ENCODE data around the gene GORASP2.

GORASP2 gene

GRCh38 chr2:170923799-170924198, 5.3 kb upstream of the GORASP2 start:
- DNase-seq (ENCODE audit: low spot score): no peak

GRCh38 chr2:170924969-170925368, 4.1 kb upstream of the GORASP2 start:
- DNase-seq (ENCODE audit: low spot score): no peak

DNA sequence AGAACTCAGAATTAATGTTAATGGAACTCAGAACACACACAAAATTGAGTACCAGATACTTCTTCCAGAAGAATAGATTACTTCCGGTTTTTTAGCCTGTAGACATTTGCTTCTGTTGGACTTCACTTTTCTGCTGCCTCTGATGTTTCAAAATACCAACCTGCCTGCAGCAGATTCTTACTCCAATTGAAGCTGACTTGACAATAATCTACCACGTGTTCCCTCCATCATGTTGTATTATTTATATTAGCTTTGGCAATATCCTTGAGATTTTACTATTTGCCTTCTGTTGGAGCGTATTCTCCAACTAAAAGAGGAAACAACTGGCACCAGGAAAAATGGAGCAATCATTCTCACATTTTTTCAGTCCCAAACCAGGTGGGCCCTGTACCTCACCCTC, 3.1 kb upstream of the GORASP2 start:
- no peak for DNase-seq (ENCODE audit: low spot score)

DNA sequence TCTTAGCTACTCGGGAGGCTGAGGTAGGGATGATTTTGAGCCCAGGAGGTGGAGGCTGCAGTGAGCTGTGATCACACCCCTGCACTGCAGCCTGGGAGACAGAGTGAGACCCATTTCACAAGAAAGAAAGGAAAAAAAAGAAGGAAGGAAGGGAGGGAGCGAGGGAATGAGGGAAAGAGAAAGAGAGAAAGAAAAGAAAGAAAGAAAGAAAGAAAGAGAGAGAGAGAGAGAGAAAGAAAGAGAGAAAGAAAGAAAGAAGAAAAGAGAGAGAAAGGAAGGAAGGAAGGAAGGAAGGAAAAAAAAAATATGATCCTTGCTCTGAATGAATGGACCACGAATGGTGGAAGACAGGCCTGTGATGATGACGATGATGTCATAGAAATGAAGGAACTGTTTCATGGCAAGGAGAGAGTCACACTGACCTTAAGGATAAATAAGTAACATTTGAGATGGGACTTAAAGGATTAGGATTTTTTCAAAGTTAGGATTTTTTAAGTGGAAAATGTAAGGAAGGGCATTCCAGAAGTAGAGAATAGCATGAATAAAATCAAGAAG, 2.2 kb upstream of the GORASP2 start:
- no peak for DNase-seq (ENCODE audit: low spot score)

DNA sequence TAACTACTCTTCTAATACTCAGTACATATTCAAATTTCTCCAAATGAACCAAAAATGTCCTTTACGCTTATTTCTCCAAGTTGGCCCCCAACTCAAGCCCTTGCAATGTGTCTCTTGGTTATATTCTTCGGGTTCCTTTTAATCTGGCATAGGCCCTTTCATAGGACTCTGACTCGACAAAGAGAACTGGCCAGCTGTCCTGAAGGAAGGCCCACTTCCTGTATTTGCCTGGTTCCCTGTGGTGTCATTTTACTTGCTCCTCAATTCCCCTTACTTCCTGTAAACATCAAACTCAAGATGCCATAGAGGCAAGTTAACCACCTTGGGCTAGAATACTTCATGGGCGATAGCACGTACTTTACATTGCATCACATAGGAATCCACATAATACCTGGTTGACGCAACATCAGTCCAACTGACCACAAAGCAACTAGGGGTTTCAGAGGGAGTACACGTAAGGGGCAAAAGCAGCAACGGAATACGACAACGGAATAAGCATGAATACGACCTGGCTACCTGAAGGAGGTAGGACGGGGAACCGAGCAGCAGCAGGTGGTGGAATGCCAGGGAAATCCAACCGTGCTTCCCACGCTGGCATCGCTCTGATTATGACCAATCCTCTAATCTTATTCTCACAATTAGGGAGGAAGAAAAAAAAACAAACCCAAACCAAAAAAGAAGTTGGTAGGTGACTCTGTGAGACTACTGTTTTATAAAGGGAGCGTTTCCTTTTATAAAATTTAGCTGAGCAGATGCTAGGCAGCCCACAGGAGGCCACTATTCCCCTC, 823 bp upstream of the GORASP2 start:
- DNase-seq (ENCODE audit: low spot score): peak; percentile 71

- DNase-seq (ENCODE audit: low spot score): peak; percentile 77
These were observed 615 bp downstream of the GORASP2 start for GRCh38 chr2:170929686-170930050.

- DNase-seq (ENCODE audit: low spot score): peak; percentile 39
These were observed 1.3 kb downstream of the GORASP2 start for GRCh38 chr2:170930131-170930990.

DNA sequence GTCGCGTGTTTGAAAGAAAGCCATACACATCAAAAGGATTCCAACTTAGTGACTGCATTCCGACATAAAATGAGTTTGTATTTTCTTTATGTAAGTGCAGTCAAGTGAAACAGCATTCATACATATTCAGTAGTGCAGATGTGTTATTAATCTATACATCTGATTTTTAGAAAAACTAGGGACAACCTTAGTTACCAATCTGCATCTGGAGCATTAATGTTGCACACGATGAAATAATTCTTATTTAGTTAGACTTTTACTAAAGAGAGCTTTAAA, 1.9 kb downstream of the GORASP2 start:
- no peak for DNase-seq (ENCODE audit: low spot score)

- no peak for DNase-seq (ENCODE audit: low spot score)
These were observed 3.1 kb downstream of the GORASP2 start for GRCh38 chr2:170932166-170932565.

DNA sequence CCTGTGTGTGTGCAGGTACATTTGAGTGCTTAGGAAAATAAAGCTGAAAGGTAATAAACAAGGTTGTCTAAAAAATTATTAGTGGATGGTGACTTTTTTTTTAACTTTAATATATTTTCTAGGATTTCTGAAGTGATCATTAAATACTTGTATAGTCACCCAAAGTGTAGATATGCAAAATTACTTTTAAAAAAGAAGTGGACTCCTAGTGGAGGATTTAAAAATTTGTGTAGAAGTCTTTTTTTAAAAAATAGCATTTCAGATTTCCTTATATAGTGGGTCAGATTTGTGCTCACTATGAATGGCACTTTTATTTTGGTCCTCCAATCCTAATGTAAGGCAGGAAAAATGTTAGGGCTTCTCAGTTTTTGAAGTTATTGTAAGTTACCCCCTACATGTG, 3.9 kb downstream of the GORASP2 start:
- no peak for DNase-seq (ENCODE audit: low spot score)

DNA sequence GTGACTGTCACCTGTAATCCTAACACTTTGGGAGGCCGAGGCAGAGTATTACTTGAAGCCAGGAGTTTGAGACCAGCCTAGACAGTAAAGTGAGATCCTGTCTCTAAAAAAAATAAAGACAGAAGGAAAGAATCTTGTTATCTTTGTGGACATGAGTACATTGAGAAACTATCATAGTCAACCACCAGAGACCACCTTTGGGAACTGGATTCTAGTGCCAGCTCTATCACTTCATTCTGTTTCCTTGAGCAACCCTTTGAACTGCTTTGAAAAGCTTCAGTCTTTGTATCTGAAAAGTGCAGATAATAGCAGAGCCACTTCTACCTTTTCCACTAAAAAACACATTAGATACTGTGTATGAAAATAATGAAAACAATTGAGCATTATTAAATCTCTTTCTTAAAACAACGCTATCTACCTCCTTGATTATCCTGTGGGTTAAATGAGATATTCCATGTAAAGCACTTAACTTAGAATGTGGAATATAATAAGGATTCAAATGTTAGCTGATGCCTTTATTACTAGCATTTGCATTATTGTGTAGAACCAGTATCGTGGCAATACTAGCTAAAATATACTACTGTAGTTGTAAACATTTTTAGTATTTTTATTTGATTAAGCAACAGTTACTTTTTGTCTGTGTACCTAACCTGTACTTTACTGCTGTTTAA, 8.8 kb downstream of the GORASP2 start:
- no peak for DNase-seq (ENCODE audit: low spot score)

DNA sequence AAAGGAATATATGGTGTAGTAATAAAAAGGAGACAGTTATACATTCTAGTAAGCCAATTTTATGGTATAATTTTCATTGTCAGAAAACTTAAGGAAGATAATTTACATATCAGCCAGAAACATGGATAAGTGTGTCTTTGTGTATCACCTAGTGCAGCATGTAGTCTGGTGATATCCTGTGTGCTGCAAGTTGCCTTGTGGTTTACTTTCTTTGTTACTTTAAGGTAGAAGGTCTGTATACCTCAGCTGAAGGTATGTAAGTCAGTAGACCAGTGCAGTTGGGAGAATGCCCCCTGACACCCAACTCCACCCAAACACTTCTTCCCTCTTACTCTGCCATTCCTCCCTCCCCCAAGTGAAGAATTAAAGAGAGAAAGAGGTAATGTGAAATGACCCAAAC, 11.0 kb downstream of the GORASP2 start:
- DNase-seq (ENCODE audit: low spot score): no peak

GRCh38 chr2:170942615-170943014, 13.6 kb downstream of the GORASP2 start:
- no peak for DNase-seq (ENCODE audit: low spot score)

GRCh38 chr2:170943041-170943440, 14.0 kb downstream of the GORASP2 start:
- no peak for DNase-seq (ENCODE audit: low spot score)

- DNase-seq (ENCODE audit: low spot score): no peak
These were observed 14.5 kb downstream of the GORASP2 start for GRCh38 chr2:170943596-170943995.

DNA sequence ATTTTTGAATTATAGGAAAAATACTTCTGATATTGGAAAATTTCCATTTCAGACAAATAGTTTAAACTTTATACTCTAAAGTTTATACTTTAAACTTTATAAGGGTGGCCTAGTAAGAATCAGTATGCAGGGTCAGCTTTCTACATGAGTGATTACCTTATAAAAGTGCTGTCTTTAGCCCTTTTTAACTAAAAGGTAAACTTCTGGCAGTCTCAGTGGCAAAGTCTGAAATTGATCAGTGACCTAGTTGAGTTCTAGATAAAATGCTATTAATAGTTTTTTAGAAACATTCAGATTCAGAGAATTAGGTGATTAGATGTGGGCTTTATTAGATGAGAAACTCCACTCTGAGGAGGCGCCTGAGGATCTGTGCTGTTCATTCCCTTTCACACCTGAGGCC, 15.5 kb downstream of the GORASP2 start:
- DNase-seq (ENCODE audit: low spot score): no peak

DNA sequence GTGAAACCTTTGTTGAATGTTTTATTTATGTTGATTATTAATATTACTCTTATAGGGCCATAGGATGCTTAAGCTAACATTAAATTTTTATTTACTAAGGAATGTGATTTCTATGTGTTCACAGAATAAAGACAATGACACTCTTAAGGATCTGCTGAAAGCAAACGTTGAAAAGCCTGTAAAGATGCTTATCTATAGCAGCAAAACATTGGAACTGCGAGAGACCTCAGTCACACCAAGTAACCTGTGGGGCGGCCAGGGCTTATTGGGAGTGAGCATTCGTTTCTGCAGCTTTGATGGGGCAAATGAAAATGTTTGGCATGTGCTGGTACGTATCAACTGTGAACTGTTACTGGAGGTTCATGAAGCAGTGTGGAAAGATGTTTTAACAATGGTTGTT, 20.4 kb downstream of the GORASP2 start:
- DNase-seq (ENCODE audit: low spot score): no peak

- DNase-seq (ENCODE audit: low spot score): no peak
These were observed 21.2 kb downstream of the GORASP2 start for GRCh38 chr2:170950221-170950761.

- DNase-seq (ENCODE audit: low spot score): no peak
These were observed 24.9 kb downstream of the GORASP2 start for GRCh38 chr2:170953941-170954340.

GRCh38 chr2:170963386-170963785, 34.3 kb downstream of the GORASP2 start:
- DNase-seq (ENCODE audit: low spot score): no peak

DNA sequence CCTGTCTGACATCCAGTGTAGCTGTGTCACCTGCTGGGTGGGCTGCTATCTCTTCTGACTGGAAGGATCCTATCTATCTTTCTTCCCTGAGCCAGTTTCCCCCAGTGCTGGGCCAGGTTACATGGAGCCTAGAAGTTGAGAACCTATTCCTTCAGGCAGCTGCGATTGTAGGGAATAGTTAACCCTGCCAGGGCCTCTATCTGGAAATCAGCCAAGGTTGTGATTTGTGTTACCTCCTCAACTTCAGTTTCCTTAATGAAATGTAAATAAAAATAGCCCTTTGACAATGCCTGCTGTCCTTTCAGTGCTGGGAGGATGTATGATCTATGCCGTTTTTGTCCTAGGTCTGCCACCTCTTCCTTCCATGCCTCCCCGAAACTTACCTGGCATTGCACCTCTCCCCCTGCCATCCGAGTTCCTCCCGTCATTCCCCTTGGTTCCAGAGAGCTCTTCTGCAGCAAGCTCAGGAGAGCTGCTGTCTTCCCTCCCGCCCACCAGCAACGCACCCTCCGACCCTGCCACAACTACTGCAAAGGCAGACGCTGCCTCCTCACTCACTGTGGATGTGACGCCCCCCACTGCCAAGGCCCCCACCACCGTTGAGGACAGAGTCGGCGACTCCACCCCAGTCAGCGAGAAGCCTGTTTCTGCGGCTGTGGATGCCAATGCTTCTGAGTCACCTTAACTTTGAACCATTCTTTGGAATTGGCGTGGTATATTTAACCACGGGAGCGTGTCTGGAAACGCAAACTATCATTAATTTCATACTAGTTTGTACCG, 36.6 kb downstream of the GORASP2 start:
- no peak for DNase-seq (ENCODE audit: low spot score)
